ENCODE measurements around the gene SH2D6. TPM values are rescaled to one million over a fixed set of nuclear protein-coding genes. Genes with fewer than 3 reads are reported as not detected.

SH2D6 gene
- total RNA-seq (2014; rRNA removed; shearing (Covaris generic)): 0.24 and 0.60 TPM in 2 replicates

DNA sequence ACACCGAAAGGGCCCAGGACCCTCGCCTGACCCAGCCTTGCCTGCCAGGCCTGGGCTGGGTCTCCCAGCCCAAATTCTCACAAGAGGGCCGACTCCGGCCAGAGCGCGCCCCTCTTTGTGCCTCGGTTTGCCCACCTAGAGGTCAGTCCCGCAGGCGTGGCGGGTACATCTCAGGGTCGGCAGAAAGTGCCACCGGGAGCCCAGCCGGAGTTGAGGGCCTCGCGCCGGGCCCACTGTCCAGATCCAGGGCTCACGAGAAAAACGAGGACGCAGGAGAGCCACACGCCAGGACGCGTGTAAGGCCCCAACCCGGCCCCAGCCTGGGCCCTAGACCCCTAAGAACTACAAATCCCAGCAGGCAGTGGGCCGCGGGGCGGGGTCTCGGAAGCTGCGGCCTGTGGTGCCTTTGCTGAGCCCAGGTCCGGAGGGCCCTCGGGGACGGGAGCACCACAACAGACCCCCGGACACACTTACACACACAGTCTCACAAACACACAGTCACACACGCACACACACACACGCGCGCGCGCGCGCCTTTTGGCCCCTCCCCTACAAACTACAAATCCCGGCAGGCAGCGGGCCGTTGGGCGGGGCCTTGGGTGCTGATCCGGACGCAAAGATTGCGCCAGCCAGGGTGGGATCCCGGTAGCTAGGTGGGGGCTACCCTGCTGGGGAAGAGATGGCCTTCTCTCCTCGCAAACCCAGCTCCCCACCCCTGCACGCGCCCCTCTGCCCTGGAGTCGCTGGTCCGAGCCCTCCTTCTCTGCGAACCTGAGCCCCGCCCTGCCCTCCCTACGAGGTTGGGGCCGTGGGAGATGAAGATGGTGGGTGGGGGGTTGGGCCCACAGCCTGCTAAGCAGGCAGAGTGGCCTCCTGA, at the start of gene SH2D6:
Gene SH2D6 (plus strand): TSS at position 583 of the 877 bp plus-strand sequence. CDS start 10,752 bp downstream, outside the sequence.

DNA sequence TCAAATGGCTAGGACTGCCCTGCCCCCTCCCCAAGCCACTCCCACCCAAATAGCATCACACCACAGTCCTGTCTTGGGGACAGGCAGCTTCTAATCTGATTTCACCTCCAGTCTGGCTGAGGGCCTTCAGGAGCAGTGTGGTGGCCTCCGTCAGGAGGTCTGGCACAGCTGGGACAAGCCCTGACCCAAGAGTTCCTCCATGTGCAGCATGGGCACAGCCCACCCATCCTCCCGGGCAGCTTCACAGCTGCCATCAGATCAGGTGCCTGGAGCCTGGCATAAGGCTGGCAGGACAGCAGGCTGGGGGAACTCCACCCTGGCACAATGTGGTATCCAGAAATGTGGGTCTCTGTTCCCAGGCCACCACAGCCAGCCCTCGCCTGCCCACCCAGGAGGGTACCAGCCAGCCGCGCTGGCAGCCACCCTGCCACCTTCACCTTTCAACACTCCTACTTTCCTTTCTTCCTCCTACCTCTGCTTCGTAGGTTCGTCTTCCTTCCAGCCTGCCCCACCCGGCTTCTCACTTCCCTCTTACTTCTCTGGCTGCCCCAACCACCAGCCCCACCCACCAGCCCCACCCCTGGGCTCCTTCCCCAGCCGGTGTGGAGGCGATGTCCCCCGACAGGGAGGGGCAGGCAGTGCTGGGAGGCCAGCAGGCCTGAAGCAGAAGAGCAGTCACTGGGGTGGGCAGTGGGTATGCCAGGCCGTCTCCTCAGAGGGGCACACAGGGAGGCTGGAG, 8.5 kb upstream of the SH2D6 start, which contains the start of gene CAPG:
Gene CAPG (minus strand): TSS at position 522 of the 739 bp plus-strand sequence. CDS start 8,221 bp downstream, outside the sequence.

Small RNA genes lying within 50 kb of the gene (small RNA-seq; reads per million reads assigned to genes)
- gene AC062037.2 (not detected), gene RF00019 (not detected), gene RN7SL251P (not detected)

Other genes with a start within 250 kb of the SH2D6 start
- 93.8 and 94.8 TPM in 2 replicates for gene TGOLN2, start 90.7 kb upstream of the SH2D6 start, total RNA-seq (2014; rRNA removed; shearing (Covaris generic))
- gene RETSAT, start 64.2 kb upstream of the SH2D6 start, total RNA-seq (2014; rRNA removed; shearing (Covaris generic)): 24.2 and 24.9 TPM in 2 replicates
- 7.8 and 11.9 TPM in 2 replicates for gene ELMOD3, start 63.9 kb upstream of the SH2D6 start, total RNA-seq (2014; rRNA removed; shearing (Covaris generic))
- 164 and 165 TPM in 2 replicates for gene CAPG, start 8.3 kb upstream of the SH2D6 start, total RNA-seq (2014; rRNA removed; shearing (Covaris generic))
- gene MAT2A, start 120.5 kb downstream of the SH2D6 start, total RNA-seq (2014; rRNA removed; shearing (Covaris generic)): 188 and 191 TPM in 2 replicates
- 36.9 and 40.5 TPM in 2 replicates for gene GGCX, start 142.8 kb downstream of the SH2D6 start, total RNA-seq (2014; rRNA removed; shearing (Covaris generic))
- 21.2 and 22.0 TPM in 2 replicates for gene VAMP8, start 158.9 kb downstream of the SH2D6 start, total RNA-seq (2014; rRNA removed; shearing (Covaris generic))
- gene VAMP5, start 165.7 kb downstream of the SH2D6 start, total RNA-seq (2014; rRNA removed; shearing (Covaris generic)): 31.3 and 38.8 TPM in 2 replicates
- 137 and 156 TPM in 2 replicates for gene RNF181, start 177.0 kb downstream of the SH2D6 start, total RNA-seq (2014; rRNA removed; shearing (Covaris generic))
- 5.5 and 7.2 TPM in 2 replicates for gene TMEM150A, start 184.0 kb downstream of the SH2D6 start, total RNA-seq (2014; rRNA removed; shearing (Covaris generic))
- gene C2orf68, start 193.4 kb downstream of the SH2D6 start, total RNA-seq (2014; rRNA removed; shearing (Covaris generic)): 31.9 and 33.1 TPM in 2 replicates
- 112 and 120 TPM in 2 replicates for gene USP39, start 197.5 kb downstream of the SH2D6 start, total RNA-seq (2014; rRNA removed; shearing (Covaris generic))
- gene SFTPB, start 249.5 kb downstream of the SH2D6 start, total RNA-seq (2014; rRNA removed; shearing (Covaris generic)): not detected in 2 replicates

Measured in A375 (cell line).